ENCODE data around the gene FCHO1.

GRCh38 chr19:17757125-17757524 is 5.8 kb downstream of the FCHO1 start:
- TF ChIP-seq POLR2A (IDR thresholded peaks at IDR 0.05) (no peak), CTCF (IDR thresholded peaks at IDR 0.05) (no peak), POLR2AphosphoS5 (IDR thresholded peaks at IDR 0.05) (no peak), EP300 (IDR thresholded peaks at IDR 0.05; ENCODE audit: low read depth) (no peak)

Data from transverse colon (tissue), 4 donors.